K562 (cell line): Measurements from ENCODE around the gene ERAS. TPM values are rescaled to one million over a fixed set of nuclear protein-coding genes. Genes with fewer than 3 reads are reported as not detected.

Experiments
- BRF2 ChIP-seq: IDR thresholded peaks from 3 replicates; pipeline ENCODE4 v1.6.1; 2011; ENCODE audit warnings: borderline replicate concordance, mild to moderate bottlenecking; ENCODE audit not compliant: insufficient read length, insufficient read depth
- CBX1 ChIP-seq: sonication (generic); IDR thresholded peaks from 2 replicates; pipeline ENCODE4 v1.6.1; 2016; ENCODE audit warnings: antibody characterized with exemption, low read depth, mild to moderate bottlenecking
- GTF2F1 ChIP-seq: IDR thresholded peaks from 2 replicates; pipeline ENCODE4 v1.6.1; 2011; ENCODE audit warnings: low read depth, low read length, improper control_type of control experiment
- HDAC8 ChIP-seq: fragments of 450-650 bp; IDR thresholded peaks from 2 replicates; pipeline ENCODE4 v1.6.1; 2016; ENCODE audit warnings: mild to moderate bottlenecking, missing genetic modification characterization, moderate library complexity, missing compliant biosample characterization
- HNRNPL ChIP-seq: fragments of 200-400 bp; formaldehyde crosslinking; IDR thresholded peaks from 2 replicates; pipeline ENCODE4 v1.6.1; 2017; ENCODE audit warnings: low read depth, mild to moderate bottlenecking, low read length
- RBM39 ChIP-seq: fragments of 200-400 bp; formaldehyde crosslinking; optimal IDR thresholded peaks from 2 replicates; pipeline ENCODE3; 2018; ENCODE audit warnings: low read depth, low read length
- STAT5A ChIP-seq: IDR thresholded peaks from 2 replicates; pipeline ENCODE4 v1.6.1; 2012; ENCODE audit warnings: low read length, inconsistent platforms, borderline replicate concordance
- VEZF1 ChIP-seq: fragments of 200-800 bp; sonication (Bioruptor generic); IDR thresholded peaks from 2 replicates; pipeline ENCODE4 v1.6.1; 2017; ENCODE audit warnings: missing genetic modification characterization, missing compliant biosample characterization
- ZNF124 ChIP-seq: sonication (generic); formaldehyde crosslinking; IDR thresholded peaks from 2 replicates; pipeline ENCODE4 v1.8.1; 2022; ENCODE audit warnings: missing genetic modification reagents
- ZNF407 ChIP-seq: fragments of 450-650 bp; IDR thresholded peaks from 2 replicates; pipeline ENCODE4 v1.6.1; 2016; ENCODE audit warnings: low read depth
- ZNF511 ChIP-seq: sonication (generic); formaldehyde crosslinking; IDR thresholded peaks from 2 replicates; pipeline ENCODE4 v1.8.0; 2022; ENCODE audit warnings: mild to moderate bottlenecking, missing genetic modification reagents
- polyA plus RNA-seq, 8 experiments: library from polyadenylated mRNA; depleted of rRNA in 4 of 8; stranded (reverse) in 5 of 8; unstranded in 3 of 8; fragments of >200 nt; fragmentation: Nextera tagmentation in 2 of 8; fragmentation: Illumina TruSeq in 1 of 8; extraction: Ambion mirVana in 2 of 8; extraction: Trizol in 1 of 8; gene quantifications; 2 replicates each; pipeline versions ENCODE4 v1.2.1 to v1.2.3, GENCODE V29; 2011 to 2014; ENCODE audit warnings: inconsistent platforms in 1 of 8, missing spikeins in 1 of 8
- total RNA-seq, 7 experiments: library from RNA; depleted of rRNA in 6 of 7; stranded (reverse); fragments of >200 nt in 6 of 7; fragmentation: Illumina TruSeq in 2 of 7; extraction: Trizol in 2 of 7; gene quantifications; 2 replicates each; pipeline versions ENCODE4 v1.2.1 to v1.2.3, GENCODE V29; 2011 to 2021; ENCODE audit warnings: low replicate concordance in 1 of 7
- TF ChIP-seq, protein P1 (sequence below): conservative IDR thresholded peaks from 2 replicates; pipeline ENCODE4 v1.6.1; 2011; ENCODE audit warnings: low read depth, mild to moderate bottlenecking, low read length; ENCODE audit not compliant: control insufficient read depth
- TF ChIP-seq, protein P2 (sequence below): fragments of 250-450 bp; sonication (Bioruptor Pico); IDR thresholded peaks from 2 replicates; pipeline ENCODE4 v1.5.0; 2022; ENCODE audit warnings: mild to moderate bottlenecking

ERAS gene
- total and polyA plus RNA-seq, 9 of the 15 experiments (the other 6 are each of a cell fraction or from before 2014, with no cell fraction given): 0.07 to 0.12 TPM; not detected in 7

DNA sequence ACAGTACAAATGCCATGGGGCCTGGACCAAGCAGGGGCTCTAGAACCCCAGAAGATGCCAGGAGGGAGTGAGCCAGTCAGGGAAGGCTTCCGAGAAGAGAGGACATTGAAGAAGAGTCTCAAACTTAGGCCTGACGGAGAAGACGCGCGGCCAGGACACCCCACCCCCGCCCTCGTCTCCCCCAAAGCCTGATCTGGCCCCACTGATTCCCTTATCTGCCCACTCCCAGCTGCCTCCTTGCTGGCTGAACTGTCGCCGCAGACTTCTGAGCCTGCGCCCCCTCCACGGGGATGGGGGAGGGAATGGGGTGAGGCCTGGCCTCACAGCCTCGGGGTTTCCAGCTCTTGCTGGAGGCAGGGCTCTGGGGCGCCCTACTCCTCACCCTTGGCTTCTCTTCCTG is 43.5 kb upstream of the ERAS start (continued):
- TF ChIP-seq, protein P1, sequence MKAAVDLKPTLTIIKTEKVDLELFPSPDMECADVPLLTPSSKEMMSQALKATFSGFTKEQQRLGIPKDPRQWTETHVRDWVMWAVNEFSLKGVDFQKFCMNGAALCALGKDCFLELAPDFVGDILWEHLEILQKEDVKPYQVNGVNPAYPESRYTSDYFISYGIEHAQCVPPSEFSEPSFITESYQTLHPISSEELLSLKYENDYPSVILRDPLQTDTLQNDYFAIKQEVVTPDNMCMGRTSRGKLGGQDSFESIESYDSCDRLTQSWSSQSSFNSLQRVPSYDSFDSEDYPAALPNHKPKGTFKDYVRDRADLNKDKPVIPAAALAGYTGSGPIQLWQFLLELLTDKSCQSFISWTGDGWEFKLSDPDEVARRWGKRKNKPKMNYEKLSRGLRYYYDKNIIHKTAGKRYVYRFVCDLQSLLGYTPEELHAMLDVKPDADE: peak; percentile 64; the same call in 1 of the 2 replicates
- no peak for TF ChIP-seq HDAC8
- no peak for TF ChIP-seq ZNF124
- TF ChIP-seq ZNF407: no peak
- TF ChIP-seq RBM39: no peak
- TF ChIP-seq, protein P2, sequence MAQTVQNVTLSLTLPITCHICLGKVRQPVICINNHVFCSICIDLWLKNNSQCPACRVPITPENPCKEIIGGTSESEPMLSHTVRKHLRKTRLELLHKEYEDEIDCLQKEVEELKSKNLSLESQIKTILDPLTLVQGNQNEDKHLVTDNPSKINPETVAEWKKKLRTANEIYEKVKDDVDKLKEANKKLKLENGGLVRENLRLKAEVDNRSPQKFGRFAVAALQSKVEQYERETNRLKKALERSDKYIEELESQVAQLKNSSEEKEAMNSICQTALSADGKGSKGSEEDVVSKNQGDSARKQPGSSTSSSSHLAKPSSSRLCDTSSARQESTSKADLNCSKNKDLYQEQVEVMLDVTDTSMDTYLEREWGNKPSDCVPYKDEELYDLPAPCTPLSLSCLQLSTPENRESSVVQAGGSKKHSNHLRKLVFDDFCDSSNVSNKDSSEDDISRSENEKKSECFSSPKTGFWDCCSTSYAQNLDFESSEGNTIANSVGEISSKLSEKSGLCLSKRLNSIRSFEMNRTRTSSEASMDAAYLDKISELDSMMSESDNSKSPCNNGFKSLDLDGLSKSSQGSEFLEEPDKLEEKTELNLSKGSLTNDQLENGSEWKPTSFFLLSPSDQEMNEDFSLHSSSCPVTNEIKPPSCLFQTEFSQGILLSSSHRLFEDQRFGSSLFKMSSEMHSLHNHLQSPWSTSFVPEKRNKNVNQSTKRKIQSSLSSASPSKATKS: no peak
- TF ChIP-seq STAT5A: peak; percentile 86
- peak; percentile 98 for TF ChIP-seq VEZF1 (CRISPR knock-in tag)
- TF ChIP-seq GTF2F1: no peak
- TF ChIP-seq HNRNPL: no peak
- TF ChIP-seq CBX1: peak; percentile 42; the same call in 1 of the 2 replicates
- no peak for TF ChIP-seq BRF2
- no peak for TF ChIP-seq ZNF511
